HepG2 (cell line): ENCODE results near the gene RAP1A. TPM values are rescaled to one million over a fixed set of nuclear protein-coding genes. Genes with fewer than 3 reads are reported as not detected.

Source experiments
- ARID2 ChIP-seq: sonication (generic); formaldehyde crosslinking; IDR thresholded peaks from 2 replicates; pipeline ENCODE4 v1.8.1; 2022; ENCODE audit warnings: mild to moderate bottlenecking, missing genetic modification reagents, borderline replicate concordance
- IRF2 ChIP-seq: IDR thresholded peaks from 2 replicates; pipeline ENCODE4 v1.6.1; 2018; ENCODE audit warnings: missing genetic modification reagents, missing compliant biosample characterization
- MYC ChIP-seq: sonication (generic); formaldehyde crosslinking; IDR thresholded peaks from 2 replicates; pipeline ENCODE4 v1.9.0; 2021; ENCODE audit warnings: missing genetic modification reagents, borderline replicate concordance
- RARA ChIP-seq: IDR thresholded peaks from 2 replicates; pipeline ENCODE4 v1.6.1; 2016; ENCODE audit warnings: missing genetic modification reagents, missing compliant biosample characterization
- RARG ChIP-seq: sonication (generic); formaldehyde crosslinking; IDR thresholded peaks from 2 replicates; pipeline ENCODE4 v1.4.0; 2020; ENCODE audit warnings: low read depth, mild to moderate bottlenecking, missing genetic modification reagents
- TCF7 ChIP-seq: sonication (generic); IDR thresholded peaks from 2 replicates; pipeline ENCODE4 v1.6.1; 2016; ENCODE audit warnings: antibody characterized with exemption, low read depth
- TGIF2 ChIP-seq: IDR thresholded peaks from 2 replicates; pipeline ENCODE4 v1.6.1; 2016; ENCODE audit warnings: control low read depth, missing compliant biosample characterization
- ZBTB8A ChIP-seq: sonication (generic); formaldehyde crosslinking; IDR thresholded peaks from 2 replicates; pipeline ENCODE4 v1.4.0; 2020; ENCODE audit warnings: mild to moderate bottlenecking, low read depth, missing genetic modification reagents, borderline replicate concordance
- ZFAT ChIP-seq: sonication (generic); formaldehyde crosslinking; conservative IDR thresholded peaks from 2 replicates; pipeline ENCODE4 v1.8.1; 2023; ENCODE audit warnings: missing genetic modification reagents, inconsistent platforms
- ZMYM2 ChIP-seq: sonication (generic); formaldehyde crosslinking; IDR thresholded peaks from 2 replicates; pipeline ENCODE4 v1.8.0; 2022; ENCODE audit warnings: mild to moderate bottlenecking, missing genetic modification reagents
- ZMYM3 ChIP-seq: sonication (generic); formaldehyde crosslinking; IDR thresholded peaks from 2 replicates; pipeline ENCODE4 v1.5.1; 2020; ENCODE audit warnings: mild to moderate bottlenecking, missing genetic modification reagents
- ZNF230 ChIP-seq: sonication (generic); formaldehyde crosslinking; IDR thresholded peaks from 2 replicates; pipeline ENCODE4 v1.4.0; 2020; ENCODE audit warnings: mild to moderate bottlenecking, missing genetic modification reagents
- ZNF333 ChIP-seq: sonication (generic); formaldehyde crosslinking; IDR thresholded peaks from 2 replicates; pipeline ENCODE4 v1.4.0; 2020; ENCODE audit warnings: mild to moderate bottlenecking, missing genetic modification reagents, borderline replicate concordance
- ZNF709 ChIP-seq: sonication (generic); formaldehyde crosslinking; IDR thresholded peaks from 2 replicates; pipeline ENCODE4 v1.5.0; 2020; ENCODE audit warnings: mild to moderate bottlenecking, missing genetic modification reagents
- ZNF850 ChIP-seq: sonication (generic); formaldehyde crosslinking; conservative IDR thresholded peaks from 2 replicates; pipeline ENCODE4 v1.9.0; 2021; ENCODE audit warnings: mild to moderate bottlenecking, missing genetic modification reagents
- polyA plus RNA-seq, 8 experiments: library from polyadenylated mRNA; depleted of rRNA in 3 of 8; stranded (reverse) in 7 of 8; unstranded in 1 of 8; fragments of >200 nt; fragmentation: Illumina TruSeq in 4 of 8; extraction: Trizol in 4 of 8; gene quantifications; 2 replicates each; pipeline versions ENCODE4 v1.2.1 to v1.2.3, GENCODE V29; 2011 to 2016; ENCODE audit warnings: low read depth in 4 of 8, missing spikeins in 1 of 8, mixed read lengths in 1 of 8; ENCODE audit not compliant: insufficient read depth in 1 of 8
- total RNA-seq, 5 experiments: library from RNA; depleted of rRNA; stranded (reverse); fragments of >200 nt; fragmentation: Illumina TruSeq; extraction: Trizol; gene quantifications; 2 replicates each; pipeline ENCODE4 v1.2.3, GENCODE V29; 2016; ENCODE audit warnings: low read depth in 1 of 5

Gene RAP1A
- total and polyA plus RNA-seq, 2 of the 13 experiments (the other 11 are each of a cell fraction or from before 2014, with no cell fraction given): 19.0 to 20.7 TPM

DNA sequence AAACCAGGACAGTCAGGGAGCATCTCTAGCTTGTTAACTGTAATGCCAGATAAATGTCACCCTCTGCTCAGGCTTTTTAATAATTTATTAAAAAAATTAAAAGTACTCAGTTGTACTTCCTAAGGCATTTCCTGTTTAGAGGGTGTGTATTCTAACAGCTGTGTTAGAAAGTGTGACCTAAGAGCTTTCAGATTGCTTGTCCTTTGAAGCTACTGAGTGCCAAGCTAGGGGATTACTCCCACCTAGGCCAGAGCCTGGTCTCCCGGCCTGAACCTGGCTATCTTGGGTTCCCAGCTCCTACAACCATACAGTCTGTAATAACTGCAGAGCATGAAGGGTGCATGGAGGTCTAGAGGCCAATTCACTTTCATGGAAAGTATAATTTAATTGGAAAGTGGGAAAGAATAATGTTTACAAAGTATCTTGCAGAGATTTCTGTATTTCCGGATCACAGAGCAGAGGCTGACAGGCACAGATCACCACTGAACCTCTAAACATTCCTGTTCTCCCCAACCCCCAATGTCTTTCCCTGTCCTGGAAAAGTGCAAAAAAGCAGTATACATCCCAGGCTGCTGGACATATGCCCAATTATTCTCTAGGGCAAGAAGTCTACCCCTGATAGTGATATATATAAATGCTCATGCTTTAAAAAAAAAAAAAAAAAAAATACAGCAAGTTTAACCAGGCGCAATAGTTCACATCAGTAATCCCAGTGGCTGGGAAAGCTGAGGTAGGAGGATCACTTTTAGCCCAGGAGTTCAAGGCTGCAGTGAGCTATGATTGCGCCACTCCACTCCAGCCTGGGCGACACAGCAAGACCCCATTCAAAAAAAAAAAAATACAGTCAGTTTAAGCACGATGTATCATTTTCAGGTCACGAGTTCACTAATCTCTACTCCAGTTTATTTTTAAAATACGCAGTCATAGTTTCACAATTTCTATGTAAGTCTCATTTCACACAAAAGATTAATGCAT lies 36.7 kb upstream of the RAP1A start (continued):
- no peak for TF ChIP-seq TGIF2
- TF ChIP-seq RARA (CRISPR knock-in tag): 0 out of 2 replicates have a peak, but pooled peaks have one; percentile 17
- no peak for TF ChIP-seq ARID2 (CRISPR knock-in tag)
- no peak for TF ChIP-seq ZFAT (CRISPR knock-in tag)
- no peak for TF ChIP-seq RARG (CRISPR knock-in tag)
- no peak for TF ChIP-seq ZNF230 (CRISPR knock-in tag)
- no peak for TF ChIP-seq ZNF850 (CRISPR knock-in tag)
- no peak for TF ChIP-seq ZNF709 (CRISPR knock-in tag)
- TF ChIP-seq ZMYM3 (CRISPR knock-in tag): peak; percentile 47; the same call in 1 of the 2 replicates
- TF ChIP-seq ZMYM2 (CRISPR knock-in tag): peak; percentile 50; the same call in 1 of the 2 replicates
- no peak for TF ChIP-seq MYC (CRISPR knock-in tag)
- TF ChIP-seq TCF7: no peak
- no peak for TF ChIP-seq ZNF333
- TF ChIP-seq IRF2 (CRISPR knock-in tag): no peak
- TF ChIP-seq ZBTB8A (CRISPR knock-in tag): no peak
